GM21723 (cell line): Measurements from ENCODE around the gene ISM1.

ENCODE experiments used
- ATAC-seq: cut with Tn5 transposase; IDR thresholded peaks from one replicate; pipeline ENCODE4 v1.9.1; 2021; ENCODE audit warnings: mild to moderate bottlenecking, moderate library complexity; ENCODE audit not compliant: unreplicated experiment

Gene ISM1

GRCh38 chr20:13302647-13303450, 81.8 kb downstream of the ISM1 start:
- peak; percentile 84 for ATAC-seq

GRCh38 chr20:13305284-13305683, 84.2 kb downstream of the ISM1 start:
- ATAC-seq = no peak

GRCh38 chr20:13307562-13308163, 86.6 kb downstream of the ISM1 start:
- ATAC-seq = no peak

GRCh38 chr20:13312300-13312699, 91.2 kb downstream of the ISM1 start:
- no peak for ATAC-seq

- no peak for ATAC-seq
Observed at GRCh38 chr20:13313201-13313600, 92.1 kb downstream of the ISM1 start.

- ATAC-seq = no peak
Observed at GRCh38 chr20:13317439-13317838, 96.4 kb downstream of the ISM1 start.

- no peak for ATAC-seq
Observed at GRCh38 chr20:13318871-13319521, 97.9 kb downstream of the ISM1 start.

GRCh38 chr20:13320702-13321101, 99.6 kb downstream of the ISM1 start:
- ATAC-seq = no peak

- ATAC-seq = no peak
Observed at GRCh38 chr20:13321416-13321815, 100.3 kb downstream of the ISM1 start.

- ATAC-seq = no peak
Observed at GRCh38 chr20:13322198-13322597, 101.1 kb downstream of the ISM1 start.

- no peak for ATAC-seq
Observed at GRCh38 chr20:13322621-13323020, 101.5 kb downstream of the ISM1 start.

GRCh38 chr20:13325033-13325432, 104.0 kb downstream of the ISM1 start:
- no peak for ATAC-seq

- ATAC-seq = no peak
Observed at GRCh38 chr20:13325796-13326340, 104.8 kb downstream of the ISM1 start.

GRCh38 chr20:13331536-13331935, 110.5 kb downstream of the ISM1 start:
- ATAC-seq = no peak

- no peak for ATAC-seq
Observed at GRCh38 chr20:13333036-13333435, 112.0 kb downstream of the ISM1 start.

GRCh38 chr20:13333793-13334192, 112.7 kb downstream of the ISM1 start:
- ATAC-seq = no peak

- ATAC-seq = peak; percentile 63
Observed at GRCh38 chr20:13336308-13337089, 115.4 kb downstream of the ISM1 start.

GRCh38 chr20:13337090-13337784, 116.2 kb downstream of the ISM1 start:
- ATAC-seq = no peak

GRCh38 chr20:13338097-13338661, 117.1 kb downstream of the ISM1 start:
- no peak for ATAC-seq

- ATAC-seq = no peak
Observed at GRCh38 chr20:13338999-13339411, 117.9 kb downstream of the ISM1 start.
